Measurements from ENCODE around the gene REL.
A peak's percentile ranks its signal among the peaks of the same experiment; 100 is the strongest.
"Not testable (repeated sequence)": the region's sequence is repeated elsewhere in the genome, so short reads cannot be mapped to it uniquely, and the experiment has no call there.

REL gene

DNA sequence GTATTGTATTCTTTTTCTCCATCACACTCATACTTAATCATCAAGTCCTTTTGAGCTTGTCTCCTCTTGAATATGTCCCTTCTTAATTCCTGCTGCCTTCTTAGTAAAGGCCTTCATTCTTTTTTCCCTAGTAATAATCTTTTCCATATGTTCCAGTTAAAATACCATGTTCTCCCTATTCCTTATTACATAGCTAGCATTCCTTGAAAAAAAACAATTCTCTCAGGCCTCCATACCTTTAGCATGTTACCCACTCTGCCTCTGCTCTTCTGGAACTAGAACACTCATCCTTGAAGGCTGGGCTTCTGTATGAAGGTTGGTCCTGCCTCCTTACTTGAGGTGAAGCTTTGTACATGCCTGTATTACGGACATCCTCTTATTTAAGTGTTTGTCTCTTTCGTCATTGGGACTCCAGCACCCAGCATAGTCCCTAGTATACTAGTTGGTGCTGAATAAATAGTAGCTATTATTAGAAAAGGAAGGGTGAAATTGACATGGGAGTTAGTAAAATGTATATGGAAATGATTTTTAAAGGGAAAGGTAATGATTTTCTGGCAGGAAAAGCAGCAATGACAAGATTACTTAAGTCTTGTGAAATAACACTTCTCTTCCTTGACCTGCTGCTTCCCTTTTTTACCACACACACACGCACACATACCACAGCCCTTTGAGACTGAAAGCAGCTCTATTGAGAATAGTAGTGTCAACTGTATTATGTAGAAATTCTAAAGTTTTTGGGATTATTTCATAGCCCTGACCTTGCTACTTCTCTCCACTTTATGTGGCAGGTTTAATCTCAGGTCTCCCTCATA, 45.6 kb downstream of the REL start:
- DNase-seq (ENCODE audit: low spot score) = peak; percentile 27

DNA sequence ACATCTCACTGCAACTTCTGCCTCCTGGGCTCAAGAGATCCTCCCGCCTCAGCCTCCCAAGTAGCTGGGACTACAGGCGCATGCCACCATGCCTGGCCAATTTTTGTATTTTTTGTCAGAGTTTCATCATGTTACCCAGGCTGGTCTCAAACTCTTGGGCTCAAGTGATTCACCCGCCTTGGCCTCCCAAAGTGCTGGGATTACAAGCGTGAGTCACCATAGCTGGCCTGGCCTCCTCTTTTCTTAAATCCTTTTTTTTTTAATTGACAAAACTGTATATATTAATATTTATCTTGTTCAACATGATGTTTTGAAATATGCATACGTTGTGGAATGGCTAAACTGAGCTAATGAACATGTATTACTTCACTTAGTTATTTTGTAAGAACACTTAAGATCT, 50.7 kb downstream of the REL start:
- not testable (repeated sequence) for DNase-seq (ENCODE audit: low spot score)

DNA sequence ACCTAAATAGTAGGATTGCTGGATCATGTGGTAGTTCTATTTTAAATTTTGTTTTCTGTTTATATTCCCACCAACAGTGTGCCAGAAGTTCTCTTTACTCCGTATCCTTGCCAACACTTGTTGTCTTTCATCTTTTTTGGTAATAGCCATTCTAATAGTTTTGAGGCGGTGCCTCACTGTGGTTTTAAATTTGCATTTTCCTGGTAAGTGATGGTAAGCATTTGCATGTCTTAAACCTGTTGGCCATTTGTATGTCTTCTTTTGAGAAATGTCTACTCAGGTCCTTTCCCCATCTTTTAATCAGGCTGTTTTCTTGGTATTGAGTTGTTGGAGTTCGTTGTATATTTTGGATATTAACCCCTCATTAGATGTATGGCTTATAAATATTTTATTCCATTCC, 51.6 kb downstream of the REL start:
- no peak for DNase-seq (ENCODE audit: low spot score)

DNA sequence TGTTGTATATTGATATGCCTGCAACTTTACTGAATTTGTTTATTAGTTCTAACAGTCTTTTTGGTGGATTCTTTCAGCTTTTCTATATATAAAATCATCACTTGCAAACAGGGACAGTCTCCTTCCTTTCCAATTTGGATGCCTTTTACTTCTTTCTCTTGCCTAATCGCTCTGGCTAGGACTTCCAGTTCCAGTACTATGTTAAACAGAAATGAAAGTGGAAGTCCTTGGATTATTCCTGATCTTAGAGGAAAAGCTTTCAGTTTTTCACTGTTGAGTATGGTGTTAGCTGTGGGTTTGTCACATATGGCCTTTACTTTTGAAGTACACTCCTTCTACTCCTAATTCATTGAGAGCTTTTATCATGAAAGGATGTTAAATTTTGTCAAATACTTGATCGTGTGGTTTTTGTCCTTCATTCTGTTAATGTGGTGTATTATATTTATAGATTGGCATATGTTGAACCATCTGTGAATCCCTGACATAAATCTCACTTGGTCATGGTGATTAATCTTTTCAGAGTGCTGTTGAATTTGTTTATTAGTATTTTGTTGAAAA, 52.9 kb downstream of the REL start:
- DNase-seq (ENCODE audit: low spot score) = no peak

DNA sequence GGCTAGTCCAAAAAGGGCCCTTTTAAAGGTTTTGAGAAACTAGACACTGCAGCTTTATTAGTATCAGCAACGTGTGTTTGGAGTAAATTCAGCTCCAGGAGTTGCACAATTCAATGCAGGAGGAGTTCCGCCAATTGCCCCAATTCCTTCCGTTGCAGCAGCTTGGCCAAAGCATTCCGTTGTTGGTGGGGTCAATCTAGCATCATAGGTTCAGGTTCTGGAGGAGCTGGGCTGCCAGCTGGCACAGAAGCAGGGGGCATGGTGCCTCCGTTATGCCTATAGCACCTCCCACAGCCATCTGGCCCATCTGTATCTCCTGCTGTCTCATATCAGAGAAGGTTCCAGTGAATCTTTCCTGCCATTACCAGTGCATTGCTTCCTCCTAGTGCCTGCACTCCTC, 55.4 kb downstream of the REL start:
- peak; percentile 39 for DNase-seq (ENCODE audit: low spot score)

DNA sequence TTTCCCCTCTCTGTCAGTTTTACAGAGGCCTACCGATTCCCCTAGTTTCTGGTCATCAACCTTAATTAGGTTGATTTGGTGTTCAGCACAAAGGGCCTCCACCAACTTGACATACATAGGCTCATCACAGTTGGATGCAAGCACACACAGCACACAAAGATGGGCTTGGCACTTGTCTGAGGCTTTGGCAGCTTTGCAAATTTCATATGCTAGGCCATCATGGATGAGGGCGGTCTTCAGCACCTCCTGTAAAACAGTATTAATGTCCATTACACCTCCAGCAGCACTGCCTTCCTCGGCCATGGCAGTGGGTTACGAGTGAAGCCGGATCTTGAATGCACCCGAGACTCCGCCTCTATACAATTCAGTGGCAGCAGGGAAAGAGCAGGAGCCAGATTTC, 56.9 kb downstream of the REL start:
- DNase-seq (ENCODE audit: low spot score) = no peak

DNA sequence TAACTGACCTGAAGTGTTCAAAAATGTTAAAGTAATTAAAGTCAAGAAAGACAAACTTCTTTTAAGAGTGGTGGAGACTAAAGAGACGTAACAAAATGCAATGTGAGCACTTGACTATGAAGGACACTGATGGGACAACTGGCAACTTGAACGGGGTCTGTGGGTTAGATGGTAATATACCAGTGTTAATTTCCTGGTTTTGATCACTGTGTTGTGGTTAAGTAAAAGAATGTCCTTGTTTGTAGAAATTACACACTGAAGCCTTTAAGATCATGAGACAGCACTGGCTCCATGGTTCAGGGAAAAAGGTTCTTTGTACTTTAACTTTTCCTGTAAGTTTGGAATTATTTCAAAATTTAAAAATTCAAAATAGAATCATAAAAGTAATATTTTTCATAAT, 58.2 kb downstream of the REL start:
- no peak for DNase-seq (ENCODE audit: low spot score)

DNA sequence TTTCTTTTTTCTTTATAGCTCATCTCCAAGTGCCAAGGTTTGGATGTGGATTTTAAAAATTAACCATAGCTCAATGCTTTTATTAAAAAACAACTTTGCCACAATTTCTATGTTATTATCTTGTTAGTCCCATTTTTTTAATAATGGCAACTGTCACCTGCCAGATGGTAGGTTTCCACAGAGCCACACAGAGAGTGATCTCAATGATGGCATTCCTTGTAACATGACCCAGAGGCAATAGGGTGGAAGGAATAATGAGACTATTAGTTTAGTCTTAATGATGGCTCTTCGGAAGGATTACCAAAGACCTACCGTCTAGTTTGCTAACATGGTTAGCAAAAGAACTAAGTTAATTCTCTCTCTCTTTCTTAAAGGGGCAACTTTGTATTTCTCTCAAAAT, 64.0 kb downstream of the REL start:
- no peak for DNase-seq (ENCODE audit: low spot score)

DNA sequence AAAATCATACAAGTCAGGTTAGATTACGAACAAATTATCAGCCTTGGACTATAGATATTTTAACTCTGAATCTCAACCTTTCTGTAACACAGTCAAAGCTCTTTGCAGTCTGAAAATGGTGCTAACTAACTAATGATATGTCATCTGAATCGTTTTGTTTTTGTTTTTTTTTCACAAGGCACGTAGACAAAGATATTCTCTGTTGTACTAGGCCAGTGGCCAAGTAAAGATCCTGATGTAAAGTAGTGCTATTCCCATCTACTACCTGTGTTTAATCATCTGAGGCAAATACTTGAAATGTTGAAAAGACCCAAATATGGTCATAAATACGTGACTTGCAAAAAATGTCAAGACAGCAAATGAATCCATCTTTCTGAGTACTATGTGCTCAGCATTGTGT, 65.7 kb downstream of the REL start:
- DNase-seq (ENCODE audit: low spot score) = no peak

DNA sequence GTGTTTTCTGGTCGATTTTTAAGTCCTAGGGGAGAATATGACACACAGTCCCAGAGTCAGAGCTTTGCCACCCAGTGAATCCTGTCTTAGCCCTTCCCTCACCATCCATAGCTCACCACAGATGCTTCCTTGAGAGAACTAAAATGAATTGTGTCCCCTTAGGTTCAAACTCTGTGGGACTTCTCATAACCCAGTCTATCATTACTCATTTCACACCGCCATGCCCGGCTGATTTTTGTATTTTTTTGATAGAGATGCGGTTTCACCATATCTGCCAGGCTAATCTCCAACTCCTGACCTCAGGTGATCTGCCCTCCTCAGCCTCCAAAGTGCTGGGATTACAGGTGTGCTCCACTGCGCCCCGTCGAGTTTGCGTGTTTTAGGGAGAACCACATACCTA, 66.8 kb downstream of the REL start:
- no peak for DNase-seq (ENCODE audit: low spot score)

DNA sequence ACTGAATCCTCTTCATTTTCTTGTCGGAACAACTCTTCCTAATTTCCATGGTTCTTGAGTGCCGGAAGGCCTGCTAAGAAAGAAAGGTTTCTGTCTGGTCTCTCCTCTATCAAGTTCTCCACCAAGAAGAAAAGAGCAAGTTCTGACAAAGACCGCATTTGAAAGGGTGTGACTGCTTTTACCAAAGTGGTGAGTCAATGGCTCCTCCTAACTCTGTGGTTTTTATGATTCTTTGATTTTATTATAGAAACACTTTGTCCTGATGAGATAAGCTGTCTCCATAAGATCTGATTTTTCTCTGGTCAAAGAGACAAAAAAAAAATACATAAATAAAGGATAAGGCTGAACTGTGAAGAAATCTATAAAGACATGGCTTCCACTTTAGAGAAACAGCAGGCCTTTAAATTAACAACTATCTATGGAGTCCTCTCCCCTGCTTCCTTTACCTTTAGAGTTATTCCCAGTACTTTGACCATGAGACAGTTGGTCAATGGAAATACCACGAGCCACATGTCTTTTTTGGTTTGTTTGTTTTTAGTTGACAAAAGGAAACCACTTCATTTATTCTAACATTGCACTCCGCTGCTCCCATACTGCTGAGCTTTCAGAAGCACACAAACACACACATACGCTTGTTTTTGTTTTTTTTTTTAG, 67.7 kb downstream of the REL start:
- no peak for DNase-seq (ENCODE audit: low spot score)

DNA sequence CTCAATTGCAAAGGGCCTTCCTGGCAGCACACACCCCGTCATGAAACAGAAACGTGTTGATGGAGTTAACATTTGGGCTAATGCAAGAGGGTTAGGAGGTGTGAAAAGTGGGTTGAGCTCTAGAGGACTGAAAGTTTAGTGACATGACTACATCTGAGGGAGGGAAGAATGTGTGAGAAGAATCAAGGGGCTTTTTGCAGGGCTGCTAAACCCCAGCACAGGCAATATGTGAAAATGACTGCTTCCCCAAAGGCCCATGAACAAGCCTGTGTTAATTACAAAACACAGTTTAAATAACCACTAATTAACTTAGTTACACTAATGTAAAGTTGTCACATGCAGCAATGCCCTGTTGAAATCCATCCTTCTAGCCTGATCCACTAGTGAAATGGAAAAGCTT, 72.8 kb downstream of the REL start:
- DNase-seq (ENCODE audit: low spot score) = no peak

DNA sequence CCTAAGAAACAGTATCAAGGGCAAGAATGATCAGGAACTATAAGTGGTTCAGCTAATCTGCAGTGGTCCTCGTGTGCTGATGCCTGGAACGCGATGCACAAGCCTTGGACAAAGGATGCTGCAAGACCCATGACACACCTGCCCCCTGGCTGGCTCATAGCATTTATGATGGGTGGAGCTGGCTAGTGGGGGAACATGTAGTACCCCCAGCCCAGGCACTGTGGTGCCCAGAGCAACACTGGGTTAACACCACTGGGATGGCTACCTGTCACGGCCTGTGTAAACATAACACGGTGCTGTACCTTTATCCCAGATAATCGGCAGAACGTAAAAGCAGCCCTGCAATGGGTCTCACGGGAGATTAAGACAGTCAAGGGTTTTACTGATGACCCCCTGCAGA, 75.8 kb downstream of the REL start:
- DNase-seq (ENCODE audit: low spot score) = no peak

DNA sequence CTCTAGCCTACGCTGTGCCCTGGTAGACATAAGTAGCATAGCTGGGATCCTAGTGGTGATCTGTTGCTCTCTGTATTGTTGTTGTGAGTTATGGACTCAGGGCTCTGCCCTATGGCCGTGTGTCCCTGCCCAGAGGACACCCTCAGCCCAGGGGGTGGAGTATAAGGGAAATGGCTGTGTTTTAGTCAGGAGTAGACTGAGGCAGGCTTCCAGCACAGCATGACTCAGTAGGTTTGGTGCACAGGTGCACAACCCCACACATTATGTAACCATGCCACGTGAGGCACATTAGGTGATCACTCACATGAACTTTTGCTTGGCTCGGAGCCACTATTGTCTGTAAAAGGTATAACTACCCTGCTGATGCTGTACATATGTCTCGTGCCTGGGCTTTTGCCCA, 76.3 kb downstream of the REL start:
- DNase-seq (ENCODE audit: low spot score) = no peak

DNA sequence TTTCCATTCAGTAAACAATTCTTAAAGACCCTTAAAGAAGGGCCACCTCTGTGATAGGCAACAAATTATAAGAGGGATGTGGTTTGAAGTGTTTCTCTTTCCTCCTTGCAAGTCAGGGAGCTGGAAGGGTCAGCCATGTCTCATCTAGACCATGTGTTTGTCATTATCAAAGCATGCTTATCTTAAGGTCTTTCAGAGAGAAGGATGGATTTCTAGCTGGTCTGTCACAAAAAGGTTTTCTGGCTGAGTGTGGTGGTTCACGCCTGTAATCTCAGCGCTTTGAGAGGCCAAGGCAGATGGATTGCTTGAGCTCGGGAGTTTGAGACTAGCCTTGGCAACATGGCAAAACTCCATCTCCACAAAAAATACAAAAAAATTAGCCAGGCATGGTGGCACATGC, 77.0 kb downstream of the REL start:
- no peak for DNase-seq (ENCODE audit: low spot score)

DNA sequence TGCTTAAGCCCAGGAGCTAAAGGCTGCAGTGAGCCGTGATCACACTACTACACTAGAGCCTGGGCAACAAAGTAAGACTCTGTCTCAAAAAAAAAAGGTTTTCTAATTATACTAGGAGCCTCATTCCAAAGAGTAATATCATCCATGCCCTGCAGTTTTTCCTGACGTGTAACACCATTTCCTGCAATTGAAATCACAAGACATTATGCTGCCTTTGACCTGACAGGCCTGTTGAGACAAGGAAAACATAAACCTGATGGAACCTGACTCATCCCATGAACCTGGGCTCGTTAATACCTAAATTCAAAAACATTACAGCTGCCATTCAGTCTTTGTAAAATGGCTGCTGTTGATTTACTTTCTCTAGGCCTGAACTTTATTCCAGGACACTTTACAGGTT, 77.4 kb downstream of the REL start:
- no peak for DNase-seq (ENCODE audit: low spot score)

DNA sequence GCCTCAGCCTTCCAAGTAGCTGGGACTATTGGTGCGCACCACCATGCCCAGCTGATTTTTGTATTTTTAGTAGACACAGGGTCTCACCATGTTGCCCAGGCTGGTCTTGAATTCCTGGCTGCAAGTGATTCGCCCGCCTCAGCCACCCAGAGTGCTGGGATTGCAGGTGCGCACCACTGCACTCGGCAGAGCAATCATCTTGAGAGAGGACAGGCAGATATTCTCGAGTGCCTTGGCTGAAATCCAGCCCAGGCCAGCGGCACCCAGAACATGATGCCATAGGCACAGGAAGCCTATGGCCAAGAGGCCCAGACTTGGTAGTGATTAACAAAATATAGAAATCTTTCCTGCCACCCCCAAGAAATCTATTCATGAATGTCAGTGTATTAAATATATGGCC, 78.1 kb downstream of the REL start:
- DNase-seq (ENCODE audit: low spot score) = no peak

DNA sequence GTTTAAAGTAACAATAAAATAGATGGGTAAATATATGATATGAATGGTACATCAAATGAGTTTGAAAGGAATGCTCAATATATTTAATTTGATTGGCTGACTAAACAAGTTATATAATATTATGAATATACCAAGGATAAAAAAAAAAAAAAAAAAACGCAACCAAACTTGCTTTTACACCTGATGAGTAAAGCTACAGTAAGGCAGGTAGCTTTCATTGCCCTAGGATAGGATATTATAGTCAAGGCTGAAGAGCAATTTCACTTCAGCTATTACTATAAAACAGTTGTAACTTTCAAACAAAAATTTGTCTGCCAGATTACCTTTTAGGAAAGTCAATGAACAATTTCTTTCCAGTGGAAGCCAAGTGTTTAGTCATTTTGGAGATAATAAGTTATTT, 79.3 kb downstream of the REL start:
- no peak for DNase-seq (ENCODE audit: low spot score)

DNA sequence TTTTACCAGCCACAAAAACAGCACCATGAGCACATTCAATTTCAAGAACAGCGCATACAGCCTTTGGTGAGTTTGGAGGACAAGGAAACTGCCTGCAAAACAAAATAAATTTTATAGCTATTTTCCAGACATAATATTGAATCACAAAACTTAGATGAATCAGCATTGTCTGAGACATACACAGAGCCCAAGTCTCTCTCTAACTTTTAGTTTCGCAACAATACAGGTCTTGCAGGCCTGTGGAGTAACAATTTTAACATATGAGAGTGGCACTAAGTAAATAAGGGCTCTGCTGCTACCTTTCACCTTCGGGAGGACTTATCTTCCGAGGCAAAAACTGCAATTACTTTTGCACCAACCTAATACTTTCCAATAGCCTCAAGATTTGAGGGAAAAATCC, 80.1 kb downstream of the REL start:
- no peak for DNase-seq (ENCODE audit: low spot score)

DNA sequence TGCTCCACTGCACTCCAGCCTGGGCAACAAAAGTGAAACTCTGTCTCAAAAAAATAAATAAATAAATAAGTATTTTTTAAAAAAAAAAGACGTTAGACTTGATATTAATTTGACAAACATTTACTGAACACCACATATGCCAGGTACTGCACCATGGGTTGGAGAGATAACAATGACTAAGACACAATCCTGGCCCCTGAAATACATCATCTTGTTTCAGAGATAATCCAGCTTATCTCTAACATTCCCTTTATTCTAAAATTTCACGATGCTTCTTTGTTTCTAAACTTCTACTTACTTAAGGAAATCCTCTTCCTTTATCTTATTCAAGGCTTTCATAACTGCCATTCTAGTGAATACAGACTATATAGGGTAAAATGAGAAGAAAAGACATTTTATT, 81.2 kb downstream of the REL start:
- no peak for DNase-seq (ENCODE audit: low spot score)

DNA sequence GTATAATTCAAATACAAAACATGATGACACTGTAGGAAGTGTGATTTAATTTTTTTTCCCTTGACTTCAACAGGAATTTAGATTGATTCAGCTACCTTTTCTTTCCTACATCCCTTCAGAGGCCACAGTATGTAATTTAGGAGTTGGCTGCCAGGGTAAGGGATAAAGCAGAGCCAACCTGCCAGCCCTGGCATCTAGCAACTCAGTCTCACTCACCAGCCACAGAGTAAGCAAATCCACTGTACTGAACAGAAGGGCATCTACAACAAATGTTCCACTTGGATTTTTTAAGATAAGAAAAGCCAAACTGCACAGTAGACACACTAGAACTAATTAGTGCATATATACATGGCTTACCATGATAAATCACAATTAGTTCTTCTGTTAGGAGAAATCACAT, 81.8 kb downstream of the REL start:
- no peak for DNase-seq (ENCODE audit: low spot score)

DNA sequence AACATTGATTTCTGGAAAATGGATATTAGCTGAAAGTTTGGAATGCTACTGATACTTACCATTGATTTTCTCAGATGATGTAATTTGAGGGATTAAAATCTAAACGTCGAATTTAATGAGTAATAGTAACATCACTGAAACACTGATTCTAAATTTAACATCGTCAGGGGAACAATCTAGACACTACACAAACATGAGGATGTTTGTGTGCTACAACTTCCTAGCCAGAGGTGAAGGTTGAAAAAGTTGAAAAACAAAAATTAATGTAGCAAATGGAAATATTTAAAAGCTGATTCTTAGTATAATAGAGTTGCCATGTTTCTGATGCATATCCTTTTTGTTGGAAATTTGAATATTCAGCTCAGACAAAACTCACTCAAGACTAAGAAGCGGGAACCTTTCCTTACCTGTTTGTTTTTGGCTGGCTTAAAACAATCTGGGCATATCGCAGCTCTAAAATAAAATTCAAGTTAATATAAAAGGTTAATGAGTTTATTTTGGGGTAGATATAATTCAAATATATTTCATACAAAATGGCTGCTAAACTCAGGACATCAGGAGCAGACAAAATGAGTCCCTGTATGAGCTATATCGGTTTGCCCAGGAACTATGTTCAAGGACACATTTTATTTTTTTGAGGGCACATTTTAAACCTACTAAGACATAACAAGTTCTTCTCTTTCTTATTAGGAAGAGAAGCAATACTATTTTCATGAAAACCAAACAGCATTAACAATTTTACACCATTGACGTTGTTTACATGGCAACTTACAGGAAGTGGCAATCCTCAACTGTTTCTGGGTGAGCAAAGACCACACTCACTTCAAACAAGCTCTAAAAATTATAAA, 83.5 kb downstream of the REL start:
- DNase-seq (ENCODE audit: low spot score) = no peak

DNA sequence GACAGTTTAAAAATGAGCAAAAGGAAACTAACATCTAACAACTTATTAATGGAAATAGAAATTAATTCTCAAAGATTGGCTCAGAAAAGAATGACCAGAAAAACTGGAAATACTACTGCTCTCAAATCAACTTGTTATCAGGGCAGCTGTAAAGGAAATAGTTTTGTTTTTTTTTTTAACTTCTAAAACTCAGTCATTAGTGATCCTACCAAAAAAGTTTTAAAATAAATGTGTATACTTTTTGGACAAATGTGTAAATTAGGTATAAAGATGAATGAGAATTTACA, 84.1 kb downstream of the REL start:
- no peak for DNase-seq (ENCODE audit: low spot score)

All from Ammon's horn (tissue), 1 donor.